SK-N-MC (cell line): Measurements from ENCODE around the gene ARHGAP26.

Experiments used
- EZH2 ChIP-seq: fragments of 200-600 bp; sonication (generic); IDR thresholded peaks from one replicate; pipeline ENCODE4 v1.6.1; 2017; ENCODE audit warnings: antibody characterized with exemption
- POLR2AphosphoS5 ChIP-seq: IDR thresholded peaks from 2 replicates; pipeline ENCODE4 v1.6.1; 2012; ENCODE audit warnings: mild to moderate bottlenecking, low read depth, low read length, borderline replicate concordance

DNA sequence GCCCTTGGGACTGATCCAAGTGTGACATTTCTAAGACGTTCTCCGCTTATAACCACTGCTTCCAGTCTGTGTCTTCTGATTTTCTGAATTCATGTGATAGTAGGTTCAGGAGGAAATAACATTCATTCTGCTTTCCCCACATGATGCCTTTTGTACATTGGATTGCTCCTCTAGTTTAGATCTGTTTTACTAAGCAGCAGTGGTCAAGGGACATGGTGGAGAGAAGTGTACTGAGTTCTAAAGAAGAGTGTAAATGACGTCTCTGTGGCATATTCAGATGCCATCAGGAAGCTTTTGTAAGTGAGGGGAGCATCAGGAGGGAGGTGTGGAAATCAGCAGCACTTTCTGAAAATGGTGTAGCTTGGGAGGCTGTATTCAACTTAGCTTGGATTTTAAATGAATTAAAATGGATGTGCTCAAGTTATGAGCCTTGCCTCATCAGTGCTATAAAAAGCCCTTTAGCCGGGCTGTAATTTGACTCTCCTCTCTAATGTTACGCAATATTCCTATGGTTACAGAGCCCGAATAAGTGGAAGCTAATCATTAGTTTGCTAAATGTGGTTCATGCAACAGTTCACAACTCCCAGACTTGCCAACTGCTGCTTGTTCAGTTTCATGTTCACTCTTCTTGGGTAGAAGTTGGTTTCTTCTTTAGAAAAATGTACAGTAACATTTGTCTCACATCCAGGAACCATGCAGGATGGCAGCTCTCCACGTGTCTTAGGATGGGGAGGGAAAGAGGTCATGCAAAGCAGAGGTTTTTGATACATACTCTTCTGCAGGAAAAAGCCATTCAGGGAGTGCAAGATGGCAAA lies 281.3 kb downstream of the ARHGAP26 start:
- TF ChIP-seq EZH2, result no peak
- TF ChIP-seq POLR2AphosphoS5, result peak; percentile 55; the same call in 1 of the 2 replicates
